IMR-90 (cell line): ENCODE data around the gene CAV2. TPM values are rescaled to one million over a fixed set of nuclear protein-coding genes. Genes with fewer than 3 reads are reported as not detected.

Source experiments
- ATAC-seq: fragments of 200-7000 bp; cut with Tn5 transposase; 2 replicates; pipeline ENCODE4 v1.9.1; 2020; ENCODE audit warnings: low read depth, mild to moderate bottlenecking, moderate library complexity
- BruUV-seq: library from RNA; stranded (reverse); fragments of 400-500 nt; replicated peaks from 2 replicates; lab custom pipeline; 2021; lab: Mats Ljungman, UMichigan
- CTCF ChIA-PET: fragments of 300-600 bp; formaldehyde crosslinking; extraction: SDS; loops from one replicate; lab custom pipeline; 2021; ENCODE audit warnings: antibody characterized with exemption; lab: Yijun Ruan, JAX
- POLR2A ChIA-PET: fragments of 300-600 bp; sonication (Branson Sonifier 250); formaldehyde crosslinking; loops from one replicate; lab custom pipeline; 2022; ENCODE audit warnings: antibody characterized with exemption; ENCODE audit not compliant: unreplicated experiment; lab: Charles Lee
- DNase-seq: peaks from one replicate; pipeline ENCODE4 v3.0.0; 2013
- H2AFZ ChIP-seq: replicated peaks from 2 replicates; pipeline ENCODE3; 2013; ENCODE audit warnings: low read length, mild to moderate bottlenecking; ENCODE audit not compliant: poor library complexity
- H2AK5ac ChIP-seq: 2 replicates; pipeline ENCODE4 v1.6.1; 2013; ENCODE audit warnings: low read depth, low read length, inconsistent platforms
- H2AK9ac ChIP-seq: replicated peaks from 2 replicates; pipeline ENCODE3; 2013; ENCODE audit warnings: mild to moderate bottlenecking, low read depth, low read length, moderate library complexity; ENCODE audit not compliant: poor library complexity
- H2BK120ac ChIP-seq: 2 replicates; pipeline ENCODE4 v1.6.1; 2013; ENCODE audit warnings: low read depth, low read length, inconsistent platforms
- H2BK15ac ChIP-seq: 3 replicates; pipeline ENCODE4 v1.6.1; 2013; ENCODE audit warnings: low read depth, low read length, inconsistent platforms
- H2BK20ac ChIP-seq: 2 replicates; pipeline ENCODE4 v1.6.1; 2013; ENCODE audit warnings: low read depth, mild to moderate bottlenecking, inconsistent platforms, low read length, moderate library complexity
- H2BK5ac ChIP-seq: 2 replicates; pipeline ENCODE4 v1.6.1; 2013; ENCODE audit warnings: mild to moderate bottlenecking, low read depth, low read length, inconsistent platforms; ENCODE audit not compliant: poor library complexity, severe bottlenecking
- H3K14ac ChIP-seq: replicated peaks from 2 replicates; pipeline ENCODE4 v1.6.1; 2013; ENCODE audit warnings: low read depth, low read length, inconsistent platforms
- H3K18ac ChIP-seq: 2 replicates; pipeline ENCODE4 v1.6.1; 2013; ENCODE audit warnings: low read depth, low read length, control low read depth
- H3K23ac ChIP-seq: 2 replicates; pipeline ENCODE4 v1.6.1; 2013; ENCODE audit warnings: low read depth, low read length, inconsistent platforms
- H3K27ac ChIP-seq: 2 replicates; pipeline ENCODE4 v1.5.1; 2013; ENCODE audit warnings: mild to moderate bottlenecking, control low read depth, low read length; ENCODE audit not compliant: insufficient read depth
- H3K27me3 ChIP-seq: 2 replicates; pipeline ENCODE4 v1.6.1; 2013; ENCODE audit warnings: low read length; ENCODE audit not compliant: control insufficient read depth, insufficient read depth
- H3K36me3 ChIP-seq: 2 replicates; pipeline ENCODE4 v1.6.1; 2013; ENCODE audit warnings: low read length, mixed read lengths; ENCODE audit not compliant: control insufficient read depth, insufficient read depth
- H3K4ac ChIP-seq: 2 replicates; pipeline ENCODE4 v1.6.1; 2013; ENCODE audit warnings: low read depth, low read length, inconsistent platforms
- H3K4me1 ChIP-seq: 2 replicates; pipeline ENCODE4 v1.6.1; 2013; ENCODE audit warnings: low read length, mixed read lengths; ENCODE audit not compliant: control insufficient read depth, insufficient read depth
- H3K4me2 ChIP-seq: 2 replicates; pipeline ENCODE4 v1.6.1; 2013; ENCODE audit warnings: low read depth, mild to moderate bottlenecking, control low read depth, low read length, moderate library complexity
- H3K4me3 ChIP-seq: 2 replicates; pipeline ENCODE4 v1.5.1; 2013; ENCODE audit warnings: low read depth, mild to moderate bottlenecking, control low read depth, low read length, moderate library complexity; ENCODE audit not compliant: insufficient read depth
- H3K56ac ChIP-seq: 2 replicates; pipeline ENCODE4 v1.6.1; 2013; ENCODE audit warnings: low read length, inconsistent platforms; ENCODE audit not compliant: insufficient read depth; ENCODE audit errors: extremely low read depth
- H3K79me1 ChIP-seq, 2 experiments: 2 replicates each; pipeline ENCODE4 v1.6.1; 2013; ENCODE audit warnings: low read length in 2 of 2, inconsistent platforms in 1 of 2, low read depth in 1 of 2
- H3K9ac ChIP-seq: 2 replicates; pipeline ENCODE4 v1.6.1; 2013; ENCODE audit warnings: low read depth, low read length, control low read depth
- H3K9me1 ChIP-seq: 2 replicates; pipeline ENCODE4 v1.6.1; 2013; ENCODE audit warnings: low read length, inconsistent platforms; ENCODE audit not compliant: insufficient read depth
- H3K9me3 ChIP-seq: 2 replicates; pipeline ENCODE4 v1.6.1; 2013; ENCODE audit warnings: low read length; ENCODE audit not compliant: control insufficient read depth, insufficient read depth
- H4K20me1 ChIP-seq: 2 replicates; pipeline ENCODE4 v1.6.1; 2013; ENCODE audit warnings: low read length, inconsistent platforms; ENCODE audit not compliant: insufficient read depth
- H4K5ac ChIP-seq: 2 replicates; pipeline ENCODE4 v1.6.1; 2013; ENCODE audit warnings: mild to moderate bottlenecking, low read depth, low read length, control low read depth
- H4K8ac ChIP-seq, 2 experiments: 2 replicates each; pipeline ENCODE4 v1.6.1; 2013; ENCODE audit warnings: low read depth in 2 of 2, low read length in 2 of 2, control low read depth in 1 of 2, inconsistent platforms in 1 of 2
- H4K91ac ChIP-seq: 2 replicates; pipeline ENCODE4 v1.6.1; 2013; ENCODE audit warnings: low read depth, low read length, inconsistent platforms; ENCODE audit not compliant: insufficient read depth
- BHLHE40 ChIP-seq: fragments of 150-350 bp; IDR thresholded peaks from 2 replicates; pipeline ENCODE4 v1.6.1; 2016; ENCODE audit warnings: mild to moderate bottlenecking, low read depth, low read length
- CEBPB ChIP-seq: IDR thresholded peaks from 2 replicates; pipeline ENCODE4 v1.6.1; 2012; ENCODE audit warnings: low read depth, low read length, improper control_type of control experiment
- CHD1 ChIP-seq: IDR thresholded peaks from 2 replicates; pipeline ENCODE4 v1.6.1; 2012; ENCODE audit warnings: low read depth, low read length, improper control_type of control experiment
- CTCF ChIP-seq: conservative IDR thresholded peaks from 2 replicates; pipeline ENCODE4 v1.5.1; 2012; ENCODE audit warnings: mild to moderate bottlenecking, low read depth, low read length, improper control_type of control experiment
- ELK1 ChIP-seq: fragments of 150-350 bp; IDR thresholded peaks from 2 replicates; pipeline ENCODE4 v1.6.1; 2016; ENCODE audit warnings: low read depth, mild to moderate bottlenecking, low read length, moderate library complexity, borderline replicate concordance
- FOS ChIP-seq: fragments of 150-350 bp; IDR thresholded peaks from 2 replicates; pipeline ENCODE4 v1.6.1; 2016; ENCODE audit warnings: low read depth, low read length
- MAFK ChIP-seq: IDR thresholded peaks from 2 replicates; pipeline ENCODE4 v1.6.1; 2012; ENCODE audit warnings: low read depth, low read length, improper control_type of control experiment
- MAZ ChIP-seq: IDR thresholded peaks from 2 replicates; pipeline ENCODE4 v1.6.1; 2012; ENCODE audit warnings: low read depth, mild to moderate bottlenecking, low read length, improper control_type of control experiment, moderate library complexity, borderline replicate concordance
- MXI1 ChIP-seq: IDR thresholded peaks from 2 replicates; pipeline ENCODE4 v1.6.1; 2012; ENCODE audit warnings: low read depth, mild to moderate bottlenecking, low read length, moderate library complexity, borderline replicate concordance
- NFE2L2 ChIP-seq: fragments of 150-350 bp; IDR thresholded peaks from 2 replicates; pipeline ENCODE4 v1.6.1; 2016; ENCODE audit warnings: low read depth, mild to moderate bottlenecking, low read length
- POLR2A ChIP-seq: IDR thresholded peaks from 2 replicates; pipeline ENCODE4 v1.6.1; 2012; ENCODE audit warnings: mild to moderate bottlenecking, low read depth, low read length
- RAD21 ChIP-seq: IDR thresholded peaks from 2 replicates; pipeline ENCODE4 v1.6.1; 2012; ENCODE audit warnings: low read length, improper control_type of control experiment
- RCOR1 ChIP-seq: IDR thresholded peaks from 2 replicates; pipeline ENCODE4 v1.6.1; 2012; ENCODE audit warnings: mild to moderate bottlenecking, low read length, improper control_type of control experiment; ENCODE audit not compliant: insufficient replicate concordance
- RFX5 ChIP-seq: IDR thresholded peaks from 2 replicates; pipeline ENCODE4 v1.8.0; 2012; ENCODE audit warnings: low read depth, mild to moderate bottlenecking, low read length, moderate library complexity
- SMC3 ChIP-seq: fragments of 150-350 bp; IDR thresholded peaks from 2 replicates; pipeline ENCODE4 v1.6.1; 2016; ENCODE audit warnings: low read depth, mild to moderate bottlenecking, antibody characterized with exemption, low read length, moderate library complexity
- USF2 ChIP-seq: fragments of 150-350 bp; IDR thresholded peaks from 2 replicates; pipeline ENCODE4 v1.6.1; 2017; ENCODE audit warnings: mild to moderate bottlenecking, antibody characterized with exemption, low read length, low read depth
- dilution Hi-C: fragments of 300-500 bp; cut with HindIII; formaldehyde crosslinking; loops from one replicate; pipeline ENCODE4 v1.14.3; 2018; ENCODE audit warnings: low sequenced_read_pairs; ENCODE audit not compliant: unreplicated experiment
- in situ Hi-C: fragments of 300-500 bp; cut with MboI; formaldehyde crosslinking; loops from 3 replicates; pipeline ENCODE4 v1.14.3; 2019; ENCODE audit warnings: low sequenced_read_pairs, inconsistent platforms, mixed read lengths
- intact Hi-C: fragments of 100-400 bp; cut with micrococcal nuclease; formaldehyde crosslinking; loops from 2 replicates; pipeline ENCODE4 v1.10.0; 2022
- polyA plus RNA-seq, 3 experiments: library from polyadenylated mRNA; depleted of rRNA; stranded (reverse); fragments of >200 nt; gene quantifications; 2 replicates each; pipeline ENCODE4 v1.2.3, GENCODE V29; 2012; ENCODE audit warnings: low replicate concordance in 1 of 3
- total RNA-seq: library from RNA; depleted of rRNA; stranded (reverse); fragments of >200 nt; gene quantifications from 2 replicates; pipeline ENCODE4 v1.2.3, GENCODE V29; 2012

Gene CAV2
- total and polyA plus RNA-seq, 2 of the 4 experiments (the other 2 are of a cell fraction), result 199 to 265 TPM

GRCh38 chr7:116516324-116516723 is 16.8 kb downstream of the CAV2 start:
- Histone ChIP-seq H3K4me1 (peaks cover 11% of the 10 kb centered on the region), H3K23ac (no peak overlapping the region), H3K9me3 (no peaks in the 10 kb centered on the region), H3K27ac (no peak overlapping the region), H3K27me3 (no peaks in the 10 kb centered on the region), H2AFZ (no peak overlapping the region), H3K9me1 (peaks cover 3% of the 10 kb centered on the region), H3K79me1 (peaks cover 0 to 4% of the 10 kb centered on the region in 2 experiments; a peak in 1 of 4 replicates), H4K91ac (no peak overlapping the region), H3K4ac (no peak overlapping the region), H4K5ac (no peak overlapping the region), H2BK20ac (no peak overlapping the region), H4K20me1 (peaks cover 3% of the 10 kb centered on the region; the same call in 1 of the 2 replicates), H3K56ac (no peak overlapping the region), H2BK5ac (no peak overlapping the region), H3K14ac (no peak overlapping the region), H3K9ac (no peak overlapping the region), H4K8ac (no peak overlapping the region), H2AK9ac (no peak overlapping the region), H2BK15ac (no peak overlapping the region), H3K4me3 (no peak overlapping the region), H2BK120ac (no peak overlapping the region), H3K36me3 (no peaks in the 10 kb centered on the region), H3K18ac (no peak overlapping the region), H2AK5ac (no peak overlapping the region), H3K4me2 (no peak overlapping the region)
- CTCF ChIA-PET, result interaction anchor here (0.5 to 1.3 kb wide), 2 partner anchors 10 to 87 kb away, joined by 3 read pairs; no protein-coding TSS in a partner anchor
- POLR2A ChIA-PET, result interaction anchor here (0.6 kb wide), 1 partner anchor 9 kb away, joined by 4 read pairs; no protein-coding TSS in a partner anchor
- in situ Hi-C loops, result no loop called here
- dilution Hi-C loops, result loop anchor here (25.0 kb wide), 1 partner anchor 254 kb away; no protein-coding TSS in a partner anchor
- intact Hi-C loops, result no loop called here
- DNase-seq (no peak), ATAC-seq (no peak)
- no TSS peak for BruUV-seq
- TF ChIP-seq MAZ (no peak), USF2 (no peak), SMC3 (no peak), MXI1 (no peak), ELK1 (no peak), NFE2L2 (no peak), BHLHE40 (no peak), RFX5 (no peak), RCOR1 (no peak), FOS (no peak), CEBPB (no peak), POLR2A (no peak), MAFK (no peak), CTCF (no peak), RAD21 (no peak), CHD1 (no peak)
